ENCODE data around the gene USF3.
A peak's percentile ranks its signal among the peaks of the same experiment; 100 is the strongest.
"Not testable (repeated sequence)": the region's sequence is repeated elsewhere in the genome, so short reads cannot be mapped to it uniquely, and the experiment has no call there.

USF3 gene

GRCh38 chr3:113637756-113638155, 58.7 kb downstream of the USF3 start:
- H3K27me3 ChIP-seq (ENCODE audit: control insufficient read depth in 5 of 5, insufficient read depth in 4 of 5, low read length in 5 of 5) = no peaks in the 10 kb centered on the region
- H3K9ac ChIP-seq (ENCODE audit: low read length in 5 of 5) = no peak overlapping the region
- H3K4me3 ChIP-seq (ENCODE audit: low read depth in 1 of 5, low read length in 5 of 5) = no peak overlapping the region
- no peaks in the 10 kb centered on the region for H3K9me3 ChIP-seq (ENCODE audit: control insufficient read depth in 5 of 5, low read length in 5 of 5)
- no peaks in the 10 kb centered on the region for H3K4me1 ChIP-seq (ENCODE audit: control insufficient read depth in 5 of 5, insufficient read depth in 5 of 5, low read length in 5 of 5)
- H3K27ac ChIP-seq (ENCODE audit: low read depth, low read length) = no peak overlapping the region
- H3K36me3 ChIP-seq (ENCODE audit: control insufficient read depth in 5 of 5, insufficient read depth in 5 of 5, low read length in 5 of 5) = no peaks in the 10 kb centered on the region

- not testable (repeated sequence) for H3K4me3 ChIP-seq (ENCODE audit: low read depth in 1 of 5, low read length in 5 of 5); H3K9me3 ChIP-seq (ENCODE audit: control insufficient read depth in 5 of 5, low read length in 5 of 5); H3K4me1 ChIP-seq (ENCODE audit: control insufficient read depth in 5 of 5, insufficient read depth in 5 of 5, low read length in 5 of 5); H3K36me3 ChIP-seq (ENCODE audit: control insufficient read depth in 5 of 5, insufficient read depth in 5 of 5, low read length in 5 of 5); H3K9ac ChIP-seq (ENCODE audit: low read length in 5 of 5); H3K27me3 ChIP-seq (ENCODE audit: control insufficient read depth in 5 of 5, insufficient read depth in 4 of 5, low read length in 5 of 5); H3K27ac ChIP-seq (ENCODE audit: low read depth, low read length)
Observed at GRCh38 chr3:113636034-113636433, 60.4 kb downstream of the USF3 start.

DNA sequence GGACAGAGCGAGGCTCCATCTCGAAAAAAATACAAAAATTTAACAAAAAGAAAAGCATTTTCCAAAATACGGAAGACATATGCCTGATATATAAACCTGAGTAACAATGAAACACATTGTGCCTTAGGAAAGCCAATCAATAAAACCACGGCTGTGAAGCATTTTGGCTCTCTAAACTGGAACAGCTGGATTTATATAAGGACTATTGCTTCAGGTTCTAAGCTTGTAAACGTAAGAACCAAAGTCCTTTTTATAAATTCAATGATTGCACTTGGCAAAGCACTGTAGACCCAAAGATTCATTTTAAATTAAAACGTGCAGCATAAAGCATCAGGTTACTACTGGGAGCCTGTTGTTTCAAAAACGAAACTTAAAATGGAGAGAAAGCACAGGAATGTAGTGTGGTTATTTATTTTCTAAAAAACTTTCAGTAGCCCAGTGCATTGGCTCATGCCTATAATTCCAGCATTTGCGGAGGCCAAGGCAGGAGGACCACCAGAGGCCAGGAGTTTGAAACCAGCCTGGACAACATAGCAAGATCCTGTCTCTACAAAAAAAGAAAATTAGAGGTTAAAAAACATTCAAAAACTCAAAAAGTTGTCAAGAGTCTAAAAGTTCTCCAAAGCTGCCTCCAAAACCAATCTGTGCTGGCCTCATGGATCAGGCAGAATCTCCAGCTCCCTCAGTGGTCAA, 61.5 kb downstream of the USF3 start:
- no peak overlapping the region for H3K9ac ChIP-seq (ENCODE audit: low read length in 5 of 5)
- H3K36me3 ChIP-seq (ENCODE audit: control insufficient read depth in 5 of 5, insufficient read depth in 5 of 5, low read length in 5 of 5) = no peaks in the 10 kb centered on the region
- H3K27me3 ChIP-seq (ENCODE audit: control insufficient read depth in 5 of 5, insufficient read depth in 4 of 5, low read length in 5 of 5) = no peaks in the 10 kb centered on the region
- no peak overlapping the region for H3K4me3 ChIP-seq (ENCODE audit: low read depth in 1 of 5, low read length in 5 of 5)
- no peaks in the 10 kb centered on the region for H3K9me3 ChIP-seq (ENCODE audit: control insufficient read depth in 5 of 5, low read length in 5 of 5)
- no peaks in the 10 kb centered on the region for H3K4me1 ChIP-seq (ENCODE audit: control insufficient read depth in 5 of 5, insufficient read depth in 5 of 5, low read length in 5 of 5)
- no peak overlapping the region for H3K27ac ChIP-seq (ENCODE audit: low read depth, low read length)

DNA sequence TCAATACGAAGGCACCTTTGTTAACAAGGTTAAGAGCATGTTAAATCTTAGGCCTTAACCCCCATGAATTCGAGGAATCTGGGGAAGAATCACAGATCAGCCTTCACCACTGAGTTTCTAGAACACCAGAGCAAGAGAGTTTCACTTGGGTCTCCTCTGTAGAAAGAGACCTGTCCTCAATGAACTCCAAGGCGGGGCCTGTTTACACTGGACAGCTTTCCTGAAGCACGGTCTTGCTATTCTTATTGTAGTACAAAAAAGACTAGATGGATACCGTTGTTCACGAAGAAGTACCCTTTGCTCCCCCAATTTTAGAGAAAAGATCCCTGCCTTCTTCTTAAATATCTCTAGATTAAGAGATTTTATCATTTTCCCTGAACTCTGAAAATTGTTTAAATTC, 64.9 kb downstream of the USF3 start:
- Histone ChIP-seq H3K4me3 (ENCODE audit: low read depth in 1 of 5, low read length in 5 of 5) (no peak overlapping the region), H3K27me3 (ENCODE audit: control insufficient read depth in 5 of 5, insufficient read depth in 4 of 5, low read length in 5 of 5) (no peaks in the 10 kb centered on the region), H3K4me1 (ENCODE audit: control insufficient read depth in 5 of 5, insufficient read depth in 5 of 5, low read length in 5 of 5) (peaks cover 0 to 6% (median 6%) of the 10 kb centered on the region in 5 donors), H3K36me3 (ENCODE audit: control insufficient read depth in 5 of 5, insufficient read depth in 5 of 5, low read length in 5 of 5) (peaks cover 0 to 3% (median 0%) of the 10 kb centered on the region in 5 donors), H3K9me3 (ENCODE audit: control insufficient read depth in 5 of 5, low read length in 5 of 5) (no peaks in the 10 kb centered on the region), H3K9ac (ENCODE audit: low read length in 5 of 5) (no peak overlapping the region), H3K27ac (ENCODE audit: low read depth, low read length) (no peak overlapping the region)

- Histone ChIP-seq H3K9me3 (ENCODE audit: control insufficient read depth in 5 of 5, low read length in 5 of 5) (no peaks in the 10 kb centered on the region), H3K4me1 (ENCODE audit: control insufficient read depth in 5 of 5, insufficient read depth in 5 of 5, low read length in 5 of 5) (peaks cover 0 to 10% (median 8%) of the 10 kb centered on the region in 5 donors), H3K4me3 (ENCODE audit: low read depth in 1 of 5, low read length in 5 of 5) (no peak overlapping the region), H3K9ac (ENCODE audit: low read length in 5 of 5) (no peak overlapping the region), H3K27ac (ENCODE audit: low read depth, low read length) (no peak overlapping the region), H3K36me3 (ENCODE audit: control insufficient read depth in 5 of 5, insufficient read depth in 5 of 5, low read length in 5 of 5) (peaks cover 0 to 3% (median 0%) of the 10 kb centered on the region in 5 donors), H3K27me3 (ENCODE audit: control insufficient read depth in 5 of 5, insufficient read depth in 4 of 5, low read length in 5 of 5) (no peaks in the 10 kb centered on the region)
Observed at GRCh38 chr3:113630956-113631542, 65.4 kb downstream of the USF3 start.

DNA sequence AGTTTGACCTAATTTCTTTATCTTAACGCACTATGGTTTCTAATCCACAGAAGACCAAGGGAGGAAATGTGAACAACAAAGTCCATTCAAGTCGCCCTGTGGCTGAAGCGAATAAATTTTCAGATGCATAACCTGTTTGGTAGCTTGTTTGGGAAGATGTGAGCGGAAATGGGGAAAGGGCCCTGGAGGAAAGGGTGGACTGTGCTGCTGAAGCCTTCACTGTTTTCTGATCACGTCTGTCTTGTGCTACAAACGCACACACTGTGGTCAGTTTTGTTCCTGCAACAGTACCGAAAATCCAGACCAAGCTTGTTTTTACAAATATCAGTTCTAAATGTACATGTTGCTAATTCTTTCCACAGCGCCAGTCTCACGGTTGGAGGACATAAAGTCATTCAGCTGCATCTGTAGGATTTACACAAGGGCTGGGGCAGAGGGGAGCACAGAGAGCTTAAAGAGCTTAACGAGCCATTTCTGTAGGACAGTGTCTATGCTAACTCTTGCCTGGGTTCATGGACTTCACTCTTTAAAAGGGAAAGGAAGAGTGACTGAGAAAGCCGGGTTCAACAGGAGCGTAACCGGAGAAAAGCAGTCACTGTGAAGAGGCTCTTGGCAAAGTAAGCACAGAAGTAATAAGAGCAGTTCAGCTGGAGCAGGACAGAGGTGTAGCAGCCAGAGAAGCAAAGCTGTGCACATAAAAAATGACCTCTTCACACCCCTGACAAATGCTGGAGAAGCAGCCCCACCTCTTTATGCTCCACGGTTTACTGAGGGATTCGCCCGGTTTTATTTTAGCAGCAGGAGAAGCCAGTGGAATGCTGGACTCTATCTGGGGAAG, 66.6 kb downstream of the USF3 start:
- H3K27me3 ChIP-seq (ENCODE audit: control insufficient read depth in 5 of 5, insufficient read depth in 4 of 5, low read length in 5 of 5) = no peaks in the 10 kb centered on the region
- peaks cover 0 to 10% (median 8%) of the 10 kb centered on the region in 5 donors for H3K4me1 ChIP-seq (ENCODE audit: control insufficient read depth in 5 of 5, insufficient read depth in 5 of 5, low read length in 5 of 5)
- H3K9ac ChIP-seq (ENCODE audit: low read length in 5 of 5) = no peak overlapping the region
- H3K9me3 ChIP-seq (ENCODE audit: control insufficient read depth in 5 of 5, low read length in 5 of 5) = no peaks in the 10 kb centered on the region
- H3K36me3 ChIP-seq (ENCODE audit: control insufficient read depth in 5 of 5, insufficient read depth in 5 of 5, low read length in 5 of 5) = peaks cover 0 to 3% (median 0%) of the 10 kb centered on the region in 5 donors
- H3K4me3 ChIP-seq (ENCODE audit: low read depth in 1 of 5, low read length in 5 of 5) = no peak overlapping the region
- H3K27ac ChIP-seq (ENCODE audit: low read depth, low read length) = no peak overlapping the region

- Histone ChIP-seq H3K27ac (ENCODE audit: low read depth, low read length) (no peak overlapping the region), H3K36me3 (ENCODE audit: control insufficient read depth in 5 of 5, insufficient read depth in 5 of 5, low read length in 5 of 5) (peaks cover 0 to 3% (median 0%) of the 10 kb centered on the region in 5 donors), H3K9me3 (ENCODE audit: control insufficient read depth in 5 of 5, low read length in 5 of 5) (no peaks in the 10 kb centered on the region), H3K4me1 (ENCODE audit: control insufficient read depth in 5 of 5, insufficient read depth in 5 of 5, low read length in 5 of 5) (peaks cover 0 to 10% (median 8%) of the 10 kb centered on the region in 5 donors), H3K9ac (ENCODE audit: low read length in 5 of 5) (no peak overlapping the region), H3K4me3 (ENCODE audit: low read depth in 1 of 5, low read length in 5 of 5) (no peak overlapping the region), H3K27me3 (ENCODE audit: control insufficient read depth in 5 of 5, insufficient read depth in 4 of 5, low read length in 5 of 5) (no peaks in the 10 kb centered on the region)
Observed at GRCh38 chr3:113628788-113629187, 67.7 kb downstream of the USF3 start.

DNA sequence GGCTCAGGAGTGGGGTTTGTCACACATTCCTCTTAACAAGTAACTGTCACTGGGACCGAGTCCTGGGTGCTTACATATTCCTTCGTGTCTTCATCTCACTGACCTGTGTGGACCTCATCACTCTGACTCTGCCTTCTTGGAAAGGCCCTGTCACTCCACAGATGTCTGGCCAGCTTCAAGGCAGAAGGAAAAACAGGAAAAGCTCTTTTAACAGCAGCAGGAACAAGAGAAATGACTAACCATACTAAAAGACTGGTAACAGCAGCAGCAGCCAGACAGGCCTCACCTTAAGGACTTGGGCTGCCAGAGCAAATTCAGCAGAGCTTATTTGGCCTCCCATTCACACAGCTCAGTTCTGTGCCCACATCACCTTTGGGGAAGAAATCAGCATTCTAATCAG, 68.1 kb downstream of the USF3 start:
- Histone ChIP-seq H3K36me3 (ENCODE audit: control insufficient read depth in 5 of 5, insufficient read depth in 5 of 5, low read length in 5 of 5) (peaks cover 0 to 3% (median 0%) of the 10 kb centered on the region in 5 donors), H3K27ac (ENCODE audit: low read depth, low read length) (no peak overlapping the region), H3K9me3 (ENCODE audit: control insufficient read depth in 5 of 5, low read length in 5 of 5) (no peaks in the 10 kb centered on the region), H3K27me3 (ENCODE audit: control insufficient read depth in 5 of 5, insufficient read depth in 4 of 5, low read length in 5 of 5) (peaks cover 0 to 2% (median 0%) of the 10 kb centered on the region in 5 donors), H3K9ac (ENCODE audit: low read length in 5 of 5) (no peak overlapping the region), H3K4me1 (ENCODE audit: control insufficient read depth in 5 of 5, insufficient read depth in 5 of 5, low read length in 5 of 5) (peaks cover 0 to 10% (median 8%) of the 10 kb centered on the region in 5 donors), H3K4me3 (ENCODE audit: low read depth in 1 of 5, low read length in 5 of 5) (no peak overlapping the region)

- H3K9ac ChIP-seq (ENCODE audit: low read length in 5 of 5) = peak overlapping the region in 3 of 5 donors; percentile 26 to 55 (median 31)
- no peak overlapping the region for H3K27ac ChIP-seq (ENCODE audit: low read depth, low read length)
- peak overlapping the region; percentile 40 to 56 (median 48) for H3K4me3 ChIP-seq (ENCODE audit: low read depth in 1 of 5, low read length in 5 of 5)
Observed at GRCh38 chr3:113626503-113627371, 69.7 kb downstream of the USF3 start.

More at GRCh38 chr3:113626503-113627371, 69.7 kb downstream of the USF3 start:
- H3K27me3 ChIP-seq (ENCODE audit: control insufficient read depth in 5 of 5, insufficient read depth in 4 of 5, low read length in 5 of 5) = peaks cover 0 to 2% (median 0%) of the 10 kb centered on the region in 5 donors
- H3K36me3 ChIP-seq (ENCODE audit: control insufficient read depth in 5 of 5, insufficient read depth in 5 of 5, low read length in 5 of 5) = peaks cover 0 to 3% (median 0%) of the 10 kb centered on the region in 5 donors
- no peaks in the 10 kb centered on the region for H3K9me3 ChIP-seq (ENCODE audit: control insufficient read depth in 5 of 5, low read length in 5 of 5)
- peaks cover 0 to 11% (median 8%) of the 10 kb centered on the region in 5 donors for H3K4me1 ChIP-seq (ENCODE audit: control insufficient read depth in 5 of 5, insufficient read depth in 5 of 5, low read length in 5 of 5)

Measured in subcutaneous abdominal adipose tissue (tissue), 5 donors.